K562 (cell line): ENCODE measurements around the gene RALGAPB. TPM values are rescaled to one million over a fixed set of nuclear protein-coding genes. Genes with fewer than 3 reads are reported as not detected.

Experiments used
- CHD4 ChIP-seq: fragments of 200-600 bp; sonication (generic); IDR thresholded peaks from 3 replicates; pipeline ENCODE4 v1.6.1; 2012; ENCODE audit warnings: low read depth, mild to moderate bottlenecking, mixed read lengths, low read length, inconsistent platforms; ENCODE audit not compliant: insufficient read depth, insufficient replicate concordance, poor library complexity, severe bottlenecking
- CREBBP ChIP-seq: IDR thresholded peaks from one replicate; pipeline ENCODE4 v1.6.1; 2012; ENCODE audit warnings: low read depth, mild to moderate bottlenecking, control low read depth, inconsistent platforms, low read length
- DMBX1 ChIP-seq: fragments of 250-450 bp; sonication (Bioruptor Pico); IDR thresholded peaks from 2 replicates; pipeline ENCODE4 v1.8.0; 2022; ENCODE audit warnings: inconsistent platforms, mild to moderate bottlenecking, moderate library complexity, borderline replicate concordance
- DNMT1 ChIP-seq: fragments of 450-650 bp; IDR thresholded peaks from 2 replicates; pipeline ENCODE4 v1.6.1; 2016; ENCODE audit warnings: antibody characterized with exemption, mild to moderate bottlenecking
- ESRRA ChIP-seq: fragments of 450-650 bp; IDR thresholded peaks from 2 replicates; pipeline ENCODE4 v1.6.1; 2014; ENCODE audit warnings: low read depth, mild to moderate bottlenecking, moderate library complexity, borderline replicate concordance
- FOXM1 ChIP-seq, 2 experiments: fragments of 450-650 bp in 1 of 2; sonication (generic) in 1 of 2; formaldehyde crosslinking in 1 of 2; IDR thresholded peaks; 2 replicates each; pipeline versions ENCODE4 v1.6.1 to v1.9.0; 2017 to 2022; ENCODE audit warnings: low read depth in 2 of 2, mild to moderate bottlenecking in 2 of 2, missing genetic modification reagents in 1 of 2, moderate library complexity in 1 of 2
- GTF2A2 ChIP-seq: IDR thresholded peaks from 2 replicates; pipeline ENCODE4 v1.6.1; 2016; ENCODE audit warnings: mild to moderate bottlenecking, missing genetic modification characterization, missing compliant biosample characterization
- HDAC3 ChIP-seq: fragments of 450-650 bp; IDR thresholded peaks from 2 replicates; pipeline ENCODE4 v1.6.1; 2018; ENCODE audit warnings: borderline replicate concordance, mild to moderate bottlenecking, moderate library complexity; ENCODE audit not compliant: partially characterized antibody
- HNRNPL ChIP-seq: fragments of 200-400 bp; formaldehyde crosslinking; IDR thresholded peaks from 2 replicates; pipeline ENCODE4 v1.6.1; 2017; ENCODE audit warnings: low read depth, mild to moderate bottlenecking, low read length
- HNRNPUL1 ChIP-seq: fragments of 200-400 bp; formaldehyde crosslinking; IDR thresholded peaks from 2 replicates; pipeline ENCODE4 v1.6.1; 2017; ENCODE audit warnings: low read length
- KAT2B ChIP-seq: IDR thresholded peaks from one replicate; pipeline ENCODE4 v1.6.1; 2012; ENCODE audit warnings: low read depth, mild to moderate bottlenecking, control low read depth, inconsistent platforms, low read length, moderate library complexity
- PHF8 ChIP-seq: fragments of 200-600 bp; sonication (generic); IDR thresholded peaks from 2 replicates; pipeline ENCODE4 v1.6.1; 2012; ENCODE audit warnings: mixed run types, mild to moderate bottlenecking, inconsistent platforms, low read length, moderate library complexity, borderline replicate concordance
- RHOXF2B ChIP-seq: fragments of 250-450 bp; sonication (Bioruptor Pico); conservative IDR thresholded peaks from 2 replicates; pipeline ENCODE4 v1.5.1; 2021
- RUNX1 ChIP-seq: sonication (generic); IDR thresholded peaks from 2 replicates; pipeline ENCODE4 v1.6.1; 2016; ENCODE audit warnings: antibody characterized with exemption, low read depth
- SMAD3 ChIP-seq: fragments of 450-650 bp; formaldehyde crosslinking; conservative IDR thresholded peaks from 2 replicates; pipeline ENCODE4 v1.4.0; 2020; ENCODE audit warnings: mild to moderate bottlenecking
- TCF7 ChIP-seq: sonication (generic); IDR thresholded peaks from 2 replicates; pipeline ENCODE4 v1.6.1; 2016; ENCODE audit warnings: antibody characterized with exemption, borderline replicate concordance
- XRCC5 ChIP-seq: fragments of 200-400 bp; formaldehyde crosslinking; IDR thresholded peaks from 2 replicates; pipeline ENCODE4 v1.6.1; 2017; ENCODE audit warnings: low read depth, mild to moderate bottlenecking, low read length
- YBX1 ChIP-seq: fragments of 450-650 bp; IDR thresholded peaks from 2 replicates; pipeline ENCODE4 v1.7.1; 2016; ENCODE audit warnings: mild to moderate bottlenecking
- ZBED1 ChIP-seq: IDR thresholded peaks from 2 replicates; pipeline ENCODE4 v1.6.1; 2014
- ZBTB17 ChIP-seq: fragments of 450-650 bp; formaldehyde crosslinking; IDR thresholded peaks from 2 replicates; pipeline ENCODE4 v1.4.0; 2020; ENCODE audit warnings: mild to moderate bottlenecking
- ZNF12 ChIP-seq: sonication (generic); formaldehyde crosslinking; IDR thresholded peaks from 2 replicates; pipeline ENCODE4 v1.4.0; 2020; ENCODE audit warnings: mild to moderate bottlenecking, missing genetic modification reagents
- ZNF445 ChIP-seq: fragments of 250-450 bp; sonication (Bioruptor Pico); IDR thresholded peaks from 2 replicates; pipeline ENCODE4 v1.4.0; 2020; ENCODE audit warnings: low read depth, mild to moderate bottlenecking, moderate library complexity
- ZNF561 ChIP-seq: fragments of 450-650 bp; formaldehyde crosslinking; conservative IDR thresholded peaks from 2 replicates; pipeline ENCODE4 v1.4.0; 2020; ENCODE audit warnings: mild to moderate bottlenecking, moderate library complexity
- polyA plus RNA-seq, 8 experiments: library from polyadenylated mRNA; depleted of rRNA in 4 of 8; stranded (reverse) in 5 of 8; unstranded in 3 of 8; fragments of >200 nt; fragmentation: Nextera tagmentation in 2 of 8; fragmentation: Illumina TruSeq in 1 of 8; extraction: Ambion mirVana in 2 of 8; extraction: Trizol in 1 of 8; gene quantifications; 2 replicates each; pipeline versions ENCODE4 v1.2.1 to v1.2.3, GENCODE V29; 2011 to 2014; ENCODE audit warnings: inconsistent platforms in 1 of 8, missing spikeins in 1 of 8
- total RNA-seq, 7 experiments: library from RNA; depleted of rRNA in 6 of 7; stranded (reverse); fragments of >200 nt in 6 of 7; fragmentation: Illumina TruSeq in 2 of 7; extraction: Trizol in 2 of 7; gene quantifications; 2 replicates each; pipeline versions ENCODE4 v1.2.1 to v1.2.3, GENCODE V29; 2011 to 2021; ENCODE audit warnings: low replicate concordance in 1 of 7
- TF ChIP-seq, protein P1 (sequence below): fragments of 450-650 bp; formaldehyde crosslinking; IDR thresholded peaks from 2 replicates; pipeline ENCODE4 v1.4.0; 2020; ENCODE audit warnings: mild to moderate bottlenecking, moderate library complexity
- TF ChIP-seq, protein P2 (sequence below): sonication (generic); formaldehyde crosslinking; IDR thresholded peaks from 2 replicates; pipeline ENCODE4 v1.8.1; 2022; ENCODE audit warnings: missing genetic modification reagents
- TF ChIP-seq, protein P3 (sequence below): fragments of 250-450 bp; sonication (Bioruptor Pico); IDR thresholded peaks from 2 replicates; pipeline ENCODE4 v1.5.0; 2020; ENCODE audit warnings: mild to moderate bottlenecking

The RALGAPB gene
- total and polyA plus RNA-seq, 9 of the 15 experiments (the other 6 are each of a cell fraction or from before 2014, with no cell fraction given), result 4.3 to 25.6 (median 13.6) TPM

DNA sequence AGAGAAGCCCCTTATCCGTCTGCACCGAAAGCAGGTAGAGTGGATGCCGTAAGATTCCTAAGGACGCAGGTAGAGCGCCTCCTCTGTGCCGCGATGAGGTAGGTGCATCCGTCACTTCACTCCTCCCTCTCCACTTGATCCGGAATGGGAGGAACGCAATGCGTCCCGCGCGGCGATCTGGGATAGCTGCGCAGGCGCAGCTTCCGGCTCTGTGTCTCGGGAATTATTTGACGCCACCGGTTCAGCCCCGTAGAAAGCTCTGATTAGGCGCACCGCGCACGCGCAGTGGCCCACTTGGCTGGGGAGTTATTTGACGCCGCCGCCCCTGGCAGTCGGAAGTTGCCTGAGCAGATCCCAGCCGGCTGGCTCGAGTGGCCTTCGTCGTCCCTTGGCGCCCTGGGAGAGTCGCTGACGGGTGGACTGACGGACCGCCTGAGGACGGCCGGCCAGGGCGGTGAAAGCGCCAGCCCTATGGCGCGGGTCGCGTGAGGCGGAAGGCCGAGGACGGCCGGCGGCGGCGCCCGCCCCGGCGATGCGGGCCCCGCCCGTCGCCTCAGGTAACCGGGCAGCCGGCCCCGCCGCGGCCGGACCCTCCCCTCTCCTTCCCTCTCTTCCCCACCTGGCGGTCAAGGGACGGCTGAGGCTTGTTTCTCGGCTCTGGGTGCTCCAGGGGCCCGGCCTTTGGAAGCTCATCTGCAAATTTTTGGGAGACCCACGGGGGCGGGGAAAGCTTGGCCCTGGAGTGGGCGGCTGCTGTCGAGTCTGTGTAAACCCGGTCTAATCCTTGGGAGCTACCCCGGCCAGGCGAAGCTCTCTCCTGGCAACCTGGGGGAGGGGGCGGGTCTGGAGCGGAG is at the start of gene RALGAPB (continued):
- TF ChIP-seq ESRRA, result peak; percentile 53; the same call in 1 of the 2 replicates
- no peak for TF ChIP-seq RHOXF2B (CRISPR knock-in tag)
- TF ChIP-seq TCF7, result no peak
- no peak for TF ChIP-seq ZNF445 (CRISPR knock-in tag)
- TF ChIP-seq DMBX1 (CRISPR knock-in tag), result no peak
- TF ChIP-seq YBX1, result no peak
- peak; percentile 95; the same call in 1 of the 2 replicates for TF ChIP-seq PHF8
- TF ChIP-seq HDAC3, result no peak
- no peak for TF ChIP-seq CREBBP
- TF ChIP-seq ZNF12 (CRISPR knock-in tag), result 0 out of 2 replicates have a peak, but pooled peaks have one; percentile 51
- TF ChIP-seq, protein P1, sequence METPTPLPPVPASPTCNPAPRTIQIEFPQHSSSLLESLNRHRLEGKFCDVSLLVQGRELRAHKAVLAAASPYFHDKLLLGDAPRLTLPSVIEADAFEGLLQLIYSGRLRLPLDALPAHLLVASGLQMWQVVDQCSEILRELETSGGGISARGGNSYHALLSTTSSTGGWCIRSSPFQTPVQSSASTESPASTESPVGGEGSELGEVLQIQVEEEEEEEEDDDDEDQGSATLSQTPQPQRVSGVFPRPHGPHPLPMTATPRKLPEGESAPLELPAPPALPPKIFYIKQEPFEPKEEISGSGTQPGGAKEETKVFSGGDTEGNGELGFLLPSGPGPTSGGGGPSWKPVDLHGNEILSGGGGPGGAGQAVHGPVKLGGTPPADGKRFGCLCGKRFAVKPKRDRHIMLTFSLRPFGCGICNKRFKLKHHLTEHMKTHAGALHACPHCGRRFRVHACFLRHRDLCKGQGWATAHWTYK (CRISPR knock-in tag), result no peak
- no peak for TF ChIP-seq XRCC5
- no peak for TF ChIP-seq GTF2A2
- TF ChIP-seq HNRNPL, result 0 out of 2 replicates have a peak, but pooled peaks have one; percentile 28
- TF ChIP-seq ZBTB17 (CRISPR knock-in tag), result no peak
- TF ChIP-seq CHD4, result no peak
- TF ChIP-seq ZBED1, result peak; percentile 54; the same call in 1 of the 2 replicates
- TF ChIP-seq, protein P2, sequence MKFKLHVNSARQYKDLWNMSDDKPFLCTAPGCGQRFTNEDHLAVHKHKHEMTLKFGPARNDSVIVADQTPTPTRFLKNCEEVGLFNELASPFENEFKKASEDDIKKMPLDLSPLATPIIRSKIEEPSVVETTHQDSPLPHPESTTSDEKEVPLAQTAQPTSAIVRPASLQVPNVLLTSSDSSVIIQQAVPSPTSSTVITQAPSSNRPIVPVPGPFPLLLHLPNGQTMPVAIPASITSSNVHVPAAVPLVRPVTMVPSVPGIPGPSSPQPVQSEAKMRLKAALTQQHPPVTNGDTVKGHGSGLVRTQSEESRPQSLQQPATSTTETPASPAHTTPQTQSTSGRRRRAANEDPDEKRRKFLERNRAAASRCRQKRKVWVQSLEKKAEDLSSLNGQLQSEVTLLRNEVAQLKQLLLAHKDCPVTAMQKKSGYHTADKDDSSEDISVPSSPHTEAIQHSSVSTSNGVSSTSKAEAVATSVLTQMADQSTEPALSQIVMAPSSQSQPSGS (CRISPR knock-in tag), result no peak
- TF ChIP-seq, protein P3, sequence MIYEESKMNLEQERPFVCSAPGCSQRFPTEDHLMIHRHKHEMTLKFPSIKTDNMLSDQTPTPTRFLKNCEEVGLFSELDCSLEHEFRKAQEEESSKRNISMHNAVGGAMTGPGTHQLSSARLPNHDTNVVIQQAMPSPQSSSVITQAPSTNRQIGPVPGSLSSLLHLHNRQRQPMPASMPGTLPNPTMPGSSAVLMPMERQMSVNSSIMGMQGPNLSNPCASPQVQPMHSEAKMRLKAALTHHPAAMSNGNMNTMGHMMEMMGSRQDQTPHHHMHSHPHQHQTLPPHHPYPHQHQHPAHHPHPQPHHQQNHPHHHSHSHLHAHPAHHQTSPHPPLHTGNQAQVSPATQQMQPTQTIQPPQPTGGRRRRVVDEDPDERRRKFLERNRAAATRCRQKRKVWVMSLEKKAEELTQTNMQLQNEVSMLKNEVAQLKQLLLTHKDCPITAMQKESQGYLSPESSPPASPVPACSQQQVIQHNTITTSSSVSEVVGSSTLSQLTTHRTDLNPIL (CRISPR knock-in tag), result no peak
- no peak for TF ChIP-seq KAT2B
- TF ChIP-seq DNMT1, result no peak
- no peak for TF ChIP-seq HNRNPUL1
- no peak for TF ChIP-seq FOXM1 (IDR thresholded peaks at IDR 0.05; ENCODE audit: low read depth)
- TF ChIP-seq FOXM1 (CRISPR knock-in tag; IDR thresholded peaks at IDR 0.05; ENCODE audit: low read depth), result no peak
- TF ChIP-seq SMAD3 (CRISPR knock-in tag), result no peak
- no peak for TF ChIP-seq RUNX1
- no peak for TF ChIP-seq ZNF561 (CRISPR knock-in tag)
